ENCODE data around the gene SLC38A3.
"Not testable (repeated sequence)": the region's sequence is repeated elsewhere in the genome, so short reads cannot be mapped to it uniquely, and the experiment has no call there.

Gene SLC38A3

GRCh38 chr3:50222169-50222528, 17.1 kb downstream of the SLC38A3 start:
- no peak for DNase-seq (ENCODE audit: low read depth)
- H3K4me3 ChIP-seq (ENCODE audit: low read depth, low read length), result no peak overlapping the region
- TF ChIP-seq CTCF (IDR thresholded peaks at IDR 0.05; ENCODE audit: low read depth, low read length) (no peak), POLR2A (IDR thresholded peaks at IDR 0.05; ENCODE audit: extremely low read depth, insufficient read length) (no peak)

GRCh38 chr3:50224639-50225038, 19.6 kb downstream of the SLC38A3 start:
- no peak for DNase-seq (ENCODE audit: low read depth)
- TF ChIP-seq CTCF (IDR thresholded peaks at IDR 0.05; ENCODE audit: low read depth, low read length) (no peak), POLR2A (IDR thresholded peaks at IDR 0.05; ENCODE audit: extremely low read depth, insufficient read length) (no peak), MAX (IDR thresholded peaks at IDR 0.05; ENCODE audit: low read depth, low read length) (no peak), MYC (IDR thresholded peaks at IDR 0.05; ENCODE audit: low read depth, low read length) (no peak)

GRCh38 chr3:50226888-50227389, 21.9 kb downstream of the SLC38A3 start:
- H3K4me3 ChIP-seq (ENCODE audit: low read depth, low read length), result peak overlapping the region; percentile 17
- no peak for TF ChIP-seq CTCF (IDR thresholded peaks at IDR 0.05; ENCODE audit: low read depth, low read length)
- no peak for TF ChIP-seq MYC (IDR thresholded peaks at IDR 0.05; ENCODE audit: low read depth, low read length)
- TF ChIP-seq MAX (IDR thresholded peaks at IDR 0.05; ENCODE audit: low read depth, low read length), result no peak
- no peak for TF ChIP-seq POLR2A (IDR thresholded peaks at IDR 0.05; ENCODE audit: extremely low read depth, insufficient read length)
- peak; percentile 54 for DNase-seq (ENCODE audit: low read depth)

More at GRCh38 chr3:50224639-50225038, 19.6 kb downstream of the SLC38A3 start:
- no peak overlapping the region for H3K4me3 ChIP-seq (ENCODE audit: low read depth, low read length)

- no peak for TF ChIP-seq POLR2A (IDR thresholded peaks at IDR 0.05; ENCODE audit: extremely low read depth, insufficient read length)
- TF ChIP-seq MAX (IDR thresholded peaks at IDR 0.05; ENCODE audit: low read depth, low read length), result peak; percentile 55
- TF ChIP-seq MYC (IDR thresholded peaks at IDR 0.05; ENCODE audit: low read depth, low read length), result peak; percentile 57; the same call in 1 of the 2 replicates
- peak; percentile 51 for TF ChIP-seq CTCF (IDR thresholded peaks at IDR 0.05; ENCODE audit: low read depth, low read length)
- DNase-seq (ENCODE audit: low read depth), result peak; percentile 96
- H3K4me3 ChIP-seq (ENCODE audit: low read depth, low read length), result peak overlapping the region; percentile 62
Observed at GRCh38 chr3:50227390-50228183, 22.5 kb downstream of the SLC38A3 start.

- TF ChIP-seq MYC (IDR thresholded peaks at IDR 0.05; ENCODE audit: low read depth, low read length), result peak; percentile 1; the same call in 1 of the 2 replicates
Observed at GRCh38 chr3:50228184-50228763, 23.2 kb downstream of the SLC38A3 start.

GRCh38 chr3:50229490-50229889, 24.4 kb downstream of the SLC38A3 start:
- no peak for DNase-seq (ENCODE audit: low read depth)
- TF ChIP-seq POLR2A (IDR thresholded peaks at IDR 0.05; ENCODE audit: extremely low read depth, insufficient read length) (no peak), CTCF (IDR thresholded peaks at IDR 0.05; ENCODE audit: low read depth, low read length) (no peak), MYC (IDR thresholded peaks at IDR 0.05; ENCODE audit: low read depth, low read length) (no peak), MAX (IDR thresholded peaks at IDR 0.05; ENCODE audit: low read depth, low read length) (no peak)
- no peak overlapping the region for H3K4me3 ChIP-seq (ENCODE audit: low read depth, low read length)

More at GRCh38 chr3:50228184-50228763, 23.2 kb downstream of the SLC38A3 start:
- peak overlapping the region; percentile 62 for H3K4me3 ChIP-seq (ENCODE audit: low read depth, low read length)
- DNase-seq (ENCODE audit: low read depth), result not testable (repeated sequence)

All from NB4 (cell line).